Colonic mucosa (tissue), 4 donors: Measurements from ENCODE around the gene MAP3K10. TPM values are rescaled to one million over a fixed set of nuclear protein-coding genes. Genes with fewer than 3 reads are reported as not detected.

Experiments
- DNase-seq: peaks from one replicate; pipeline ENCODE4 v3.0.0-alpha.2; 2020
- H3K27ac ChIP-seq: fragments of 200-600 bp; one replicate; pipeline ENCODE4 v1.8.0; 2021
- H3K27me3 ChIP-seq: fragments of 200-600 bp; one replicate; pipeline ENCODE4 v1.8.0; 2021
- H3K36me3 ChIP-seq: fragments of 200-600 bp; one replicate; pipeline ENCODE4 v1.8.0; 2021
- H3K4me1 ChIP-seq: fragments of 200-600 bp; one replicate; pipeline ENCODE4 v1.8.0; 2021; ENCODE audit warnings: mild to moderate bottlenecking
- H3K4me3 ChIP-seq: fragments of 200-600 bp; one replicate; pipeline ENCODE4 v1.8.0; 2021
- H3K9ac ChIP-seq, 2 donors: one replicate each; pipeline ENCODE4 v1.7.0; 2013; ENCODE audit warnings: control low read depth in 2 of 2, low read depth in 2 of 2, low read length in 2 of 2
- H3K9me3 ChIP-seq: fragments of 200-600 bp; one replicate; pipeline ENCODE4 v1.8.0; 2021
- CTCF ChIP-seq: fragments of 200-600 bp; IDR thresholded peaks from one replicate; pipeline ENCODE4 v1.8.0; 2022; ENCODE audit warnings: antibody characterized with exemption, mild to moderate bottlenecking
- intact Hi-C: fragments of 100-400 bp; cut with DNase I; formaldehyde crosslinking; loops from one replicate; pipeline ENCODE4 v1.14.1; 2022
- total RNA-seq, 2 donors: library from RNA; stranded (reverse); fragmentation: NEBNext Ultra II Directional in 1 of 2; extraction: Animal tissue kit (Norgen Biotek cat#: 25700) in 1 of 2; gene quantifications; one replicate each; pipeline ENCODE4 v1.2.1, GENCODE V29; 2021
- donor health status: healthy.
- donor health status: DM: no; HTN: no; CAD: no.
- donor health status: DM: no; HTN: no; CAD: no.

The MAP3K10 gene
- total RNA-seq, 2 donors from 2014 or later: 9.1 to 10.9 TPM

GRCh38 chr19:40177286-40178070 lies 13.7 kb upstream of the MAP3K10 start:
- H3K27ac ChIP-seq: no peak overlapping the region
- no peak for TF ChIP-seq CTCF
- H3K9me3 ChIP-seq: no peaks in the 10 kb centered on the region
- DNase-seq: no peak
- H3K4me3 ChIP-seq: no peak overlapping the region
- no peaks in the 10 kb centered on the region for H3K4me1 ChIP-seq
- no peaks in the 10 kb centered on the region for H3K36me3 ChIP-seq
- H3K27me3 ChIP-seq: no peaks in the 10 kb centered on the region
- H3K9ac ChIP-seq: no peak overlapping the region
- intact Hi-C loops: no loop called here

GRCh38 chr19:40178756-40179155 lies 12.5 kb upstream of the MAP3K10 start:
- Histone ChIP-seq H3K4me1 (no peaks in the 10 kb centered on the region), H3K36me3 (no peaks in the 10 kb centered on the region), H3K27ac (no peak overlapping the region), H3K9ac (no peak overlapping the region), H3K27me3 (no peaks in the 10 kb centered on the region), H3K9me3 (no peaks in the 10 kb centered on the region), H3K4me3 (no peak overlapping the region)
- TF ChIP-seq CTCF: no peak
- intact Hi-C loops: no loop called here
- no peak for DNase-seq

DNA sequence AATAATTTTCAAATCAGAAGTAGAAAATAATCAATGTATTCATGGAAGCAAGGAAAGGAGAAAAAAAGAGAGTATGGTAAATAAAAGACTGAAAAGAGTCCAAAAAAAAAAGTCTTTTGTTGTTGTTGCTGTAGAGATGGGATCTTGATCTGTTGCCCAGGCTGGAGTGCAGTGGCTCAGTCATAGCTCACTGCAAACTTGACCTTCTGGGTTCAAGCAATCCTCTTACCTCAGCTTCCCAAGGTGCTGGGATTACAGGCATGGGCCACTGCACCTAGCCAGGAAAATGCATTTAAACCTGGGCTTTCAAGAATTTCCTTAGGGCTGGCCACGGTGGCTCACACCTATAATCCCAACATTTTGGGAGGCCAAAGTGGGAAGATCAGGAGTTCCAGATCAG lies 7.0 kb upstream of the MAP3K10 start:
- Histone ChIP-seq H3K9me3 (no peaks in the 10 kb centered on the region), H3K4me3 (no peak overlapping the region), H3K9ac (no peak overlapping the region), H3K36me3 (no peaks in the 10 kb centered on the region), H3K4me1 (no peaks in the 10 kb centered on the region), H3K27ac (no peak overlapping the region), H3K27me3 (no peaks in the 10 kb centered on the region)
- no peak for TF ChIP-seq CTCF
- intact Hi-C loops: no loop called here
- no peak for DNase-seq

GRCh38 chr19:40191836-40192646 lies 815 bp downstream of the MAP3K10 start:
- DNase-seq: peak; percentile 23
- peaks cover 4% of the 10 kb centered on the region for H3K4me1 ChIP-seq
- H3K4me3 ChIP-seq: peak overlapping the region; percentile 69
- intact Hi-C loops: no loop called here
- peak overlapping the region in 1 of 2 donors; percentile 72 for H3K9ac ChIP-seq
- no peak for TF ChIP-seq CTCF
- H3K9me3 ChIP-seq: no peaks in the 10 kb centered on the region
- no peak overlapping the region for H3K27ac ChIP-seq
- no peaks in the 10 kb centered on the region for H3K36me3 ChIP-seq
- no peaks in the 10 kb centered on the region for H3K27me3 ChIP-seq

DNA sequence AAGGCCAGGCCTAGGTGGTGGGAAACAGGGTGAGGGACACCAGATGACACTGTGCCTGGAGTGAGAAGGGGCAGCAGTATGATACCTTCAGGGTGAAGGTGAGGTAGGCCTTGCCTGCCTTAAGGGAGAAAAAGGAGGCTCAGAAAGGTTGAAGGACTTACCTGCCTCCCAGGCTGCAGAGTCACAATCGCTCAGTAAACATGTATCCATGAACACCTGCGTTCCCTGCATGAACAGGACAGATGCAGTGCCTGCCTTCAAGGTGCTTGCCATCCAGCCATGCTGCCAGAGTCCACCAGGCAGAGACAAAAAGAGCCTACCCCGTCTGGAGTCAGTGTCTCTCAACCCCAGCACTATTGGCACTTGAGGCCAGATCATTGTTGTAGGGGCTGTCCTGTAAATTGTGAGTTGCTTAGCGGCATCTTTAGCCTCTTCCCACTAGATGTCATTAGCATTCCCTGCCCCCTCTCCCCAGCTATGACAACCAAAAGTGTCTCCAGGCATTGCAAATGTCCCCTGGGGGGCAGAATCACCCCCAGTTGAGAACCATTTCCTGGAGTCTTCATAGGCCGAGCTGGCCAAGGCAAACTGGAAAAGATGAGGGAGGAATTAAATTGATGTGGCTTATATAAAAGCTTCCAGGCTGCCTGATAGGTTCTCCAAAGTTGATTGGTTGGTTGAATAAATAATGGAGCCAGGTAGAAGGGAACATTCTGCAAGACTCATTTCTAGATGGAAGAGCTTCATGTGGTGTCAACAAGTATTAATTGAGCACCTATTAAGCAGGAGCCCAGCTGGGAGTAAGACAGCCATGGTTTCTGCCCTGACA lies 1.7 kb downstream of the MAP3K10 start:
- peaks cover 4% of the 10 kb centered on the region for H3K4me1 ChIP-seq
- DNase-seq: no peak
- no peaks in the 10 kb centered on the region for H3K36me3 ChIP-seq
- H3K9ac ChIP-seq: peak overlapping the region in 1 of 2 donors; percentile 43
- H3K4me3 ChIP-seq: peak overlapping the region; percentile 69
- no peaks in the 10 kb centered on the region for H3K9me3 ChIP-seq
- no peaks in the 10 kb centered on the region for H3K27me3 ChIP-seq
- intact Hi-C loops: no loop called here
- H3K27ac ChIP-seq: no peak overlapping the region
- TF ChIP-seq CTCF: no peak
